Left renal cortex interstitium (tissue), 4 donors: ENCODE data around the gene RYR3. TPM values are rescaled to one million over a fixed set of nuclear protein-coding genes. Genes with fewer than 3 reads are reported as not detected.

Source experiments
- DNase-seq, 4 donors: peaks; one replicate each; pipeline ENCODE4 v3.0.0-alpha.2; 2013; ENCODE audit warnings: low read depth in 4 of 4, low spot score in 2 of 4, missing footprints in 1 of 4
- polyA plus RNA-seq, 4 donors: library from polyadenylated mRNA; unstranded; fragments of 120-200 nt; gene quantifications; one replicate each; pipeline ENCODE4 v1.2.1, GENCODE V29; 2013; ENCODE audit not compliant: insufficient read length in 4 of 4

Gene RYR3
- polyA plus RNA-seq, 4 donors, result 2.5 to 16.7 (median 10.1) TPM

DNA sequence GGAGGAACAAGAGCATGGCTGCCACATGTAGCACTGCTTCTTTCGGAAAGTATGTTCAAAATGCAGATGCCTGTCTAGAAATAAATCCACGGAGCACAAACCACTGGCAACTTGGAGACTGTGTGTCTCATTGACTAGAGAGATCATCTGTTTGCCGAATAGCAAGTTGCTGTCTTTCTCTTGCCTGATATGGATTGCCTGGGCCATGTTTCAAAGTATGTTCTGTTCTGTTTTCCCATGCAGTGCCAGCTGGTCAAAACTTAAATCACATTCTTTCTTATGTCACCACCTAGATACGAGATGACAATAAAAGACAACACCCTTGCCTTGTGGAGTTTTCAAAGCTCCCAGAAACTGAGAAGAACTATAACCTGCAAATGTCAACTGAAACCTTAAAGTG, 318.9 kb downstream of the RYR3 start:
- no peak for DNase-seq

DNA sequence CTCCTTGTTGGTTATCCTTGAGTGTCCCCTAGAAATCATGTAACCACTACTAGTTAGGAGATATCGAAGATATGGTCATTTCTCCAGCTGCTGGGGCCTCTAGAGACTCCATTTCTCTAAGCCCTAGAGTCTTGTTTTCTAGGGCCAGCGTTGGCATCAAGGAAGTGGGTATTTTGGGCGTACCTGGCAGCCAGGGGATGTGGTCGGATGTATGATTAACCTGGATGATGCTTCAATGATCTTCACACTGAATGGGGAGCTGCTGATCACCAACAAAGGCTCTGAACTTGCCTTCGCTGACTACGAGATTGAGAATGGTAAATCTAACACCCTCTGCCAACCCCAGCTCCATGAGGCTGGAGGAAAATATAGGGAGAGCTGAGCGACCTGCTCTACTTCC, 325.5 kb downstream of the RYR3 start:
- no peak for DNase-seq

DNA sequence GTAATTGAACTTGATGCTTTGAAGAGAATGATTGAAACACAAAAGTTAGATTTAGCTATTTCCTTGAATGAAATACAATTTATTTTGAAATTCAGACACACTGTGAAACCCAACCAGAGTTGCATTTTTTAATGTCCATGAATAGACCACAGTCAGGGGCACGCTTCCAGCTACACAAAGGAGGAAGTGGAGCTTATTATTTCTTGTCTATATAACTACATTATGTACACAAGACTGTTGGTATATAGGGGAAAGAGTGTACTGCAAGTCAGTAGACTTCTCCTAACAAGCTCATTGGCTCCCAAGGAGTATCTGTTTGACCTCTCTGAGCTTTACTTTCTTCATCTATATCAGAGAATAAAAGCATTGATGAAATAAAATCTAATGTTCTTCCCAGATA, 326.2 kb downstream of the RYR3 start:
- DNase-seq, result no peak

DNA sequence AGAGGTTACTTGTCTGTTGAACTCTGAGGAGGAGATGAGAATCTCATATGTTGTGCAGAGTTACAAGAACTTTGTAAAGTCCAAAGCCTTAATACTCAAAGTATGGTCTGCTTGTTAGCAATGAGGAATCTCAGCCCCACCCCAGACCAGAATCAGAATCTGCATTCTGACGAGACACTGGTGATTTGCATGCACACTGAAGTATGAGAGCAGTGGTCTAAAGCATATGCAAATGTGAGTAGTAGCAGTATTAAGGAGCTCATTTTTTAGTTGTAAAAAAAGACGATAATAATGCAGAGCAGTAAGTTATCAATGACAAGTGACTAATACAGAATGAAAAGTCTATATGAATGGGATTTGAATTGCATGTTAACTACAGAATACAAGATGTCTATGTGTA, 327.7 kb downstream of the RYR3 start:
- no peak for DNase-seq

DNA sequence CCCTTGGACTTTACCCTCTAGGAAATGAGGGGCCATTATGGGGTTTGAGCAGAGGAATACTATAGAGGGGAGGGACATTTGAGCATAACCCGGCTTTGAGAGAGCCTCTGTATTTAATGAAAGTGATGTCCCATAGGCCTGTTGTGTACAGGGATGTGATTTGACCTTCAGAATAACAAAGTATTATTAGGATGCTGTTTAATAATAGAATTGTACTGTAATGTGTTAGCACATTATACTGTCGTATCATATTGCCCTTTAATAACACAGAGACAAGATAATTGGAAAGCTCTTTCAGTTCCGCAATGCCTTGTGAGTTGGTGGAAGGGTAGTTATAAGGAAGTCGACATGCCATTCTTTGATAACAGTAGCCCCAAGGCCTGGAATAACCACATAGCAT, 328.3 kb downstream of the RYR3 start:
- DNase-seq, result no peak

DNA sequence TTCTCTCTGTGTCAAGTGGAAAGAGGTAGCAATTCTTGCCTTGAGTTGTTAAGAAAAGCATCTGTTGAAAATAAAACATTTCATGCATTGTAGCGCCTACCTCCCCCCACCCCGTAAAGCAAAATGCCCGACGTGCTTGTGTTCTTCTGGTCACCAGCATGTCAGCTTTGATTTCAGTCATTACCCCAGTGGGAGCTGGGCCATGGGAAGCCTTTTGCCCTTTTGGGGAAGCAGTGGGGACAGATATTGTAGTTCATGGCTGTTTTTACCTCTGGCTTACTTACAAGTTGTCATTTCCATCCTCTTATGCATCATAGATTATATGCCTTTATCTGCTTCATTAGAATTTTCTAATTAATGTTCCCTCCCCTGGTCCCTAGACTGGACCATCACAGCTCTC, 328.7 kb downstream of the RYR3 start:
- DNase-seq, result no peak

DNA sequence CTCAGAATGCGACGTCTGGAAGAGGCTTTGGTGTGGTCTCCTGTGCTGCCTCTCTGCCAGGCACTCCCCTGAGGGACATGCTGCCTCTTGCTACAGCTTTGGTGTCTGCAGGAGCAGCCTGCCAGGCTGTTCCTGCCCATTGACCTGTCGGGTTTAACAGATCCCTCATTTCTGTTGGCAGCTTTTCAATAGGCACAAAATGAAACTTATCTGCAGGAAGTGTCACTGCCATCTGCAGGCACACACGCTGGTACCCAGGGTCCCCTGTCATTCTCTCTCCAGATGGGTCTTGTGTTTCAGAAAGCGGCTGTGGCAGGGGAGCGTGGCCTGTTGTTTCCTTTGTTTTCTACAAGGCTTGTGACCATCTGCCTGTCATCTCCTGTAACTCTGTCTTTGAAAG, 329.2 kb downstream of the RYR3 start:
- no peak for DNase-seq

DNA sequence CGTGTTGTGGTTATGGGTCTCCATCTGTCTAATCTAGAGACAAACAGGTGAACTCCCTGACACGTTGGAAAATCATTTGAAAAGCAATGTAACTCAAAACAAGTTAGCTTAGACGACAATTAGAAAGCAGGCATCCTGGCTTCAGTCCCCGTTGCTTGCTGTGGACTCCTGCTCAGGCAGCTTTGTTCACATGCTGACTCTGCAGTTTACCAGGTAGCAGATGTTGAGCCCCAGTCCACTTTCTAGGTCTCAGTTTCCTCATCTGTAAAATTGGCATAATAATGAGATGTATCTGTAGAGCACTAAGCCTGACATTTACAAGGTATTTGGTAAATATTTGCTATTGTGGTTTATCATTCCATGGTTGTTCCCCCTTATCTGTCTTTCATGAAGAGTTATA, 330.3 kb downstream of the RYR3 start:
- no peak for DNase-seq

DNA sequence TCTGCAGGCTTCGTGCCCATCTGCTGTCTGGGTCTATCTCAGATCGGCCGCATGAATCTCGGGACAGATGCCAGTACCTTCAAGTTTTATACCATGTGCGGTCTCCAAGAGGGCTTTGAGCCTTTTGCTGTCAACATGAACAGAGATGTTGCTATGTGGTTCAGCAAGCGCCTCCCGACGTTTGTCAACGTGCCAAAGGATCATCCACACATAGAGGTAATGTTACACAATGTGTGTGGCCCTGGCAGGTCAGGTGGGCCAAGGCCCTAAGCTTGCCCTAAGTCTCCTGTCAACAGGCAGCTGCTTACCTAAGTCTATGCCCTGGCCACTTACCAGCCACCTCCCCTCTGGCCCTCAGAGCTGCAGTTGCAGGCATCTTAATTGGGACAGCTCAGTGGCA, 333.5 kb downstream of the RYR3 start:
- DNase-seq, result no peak

DNA sequence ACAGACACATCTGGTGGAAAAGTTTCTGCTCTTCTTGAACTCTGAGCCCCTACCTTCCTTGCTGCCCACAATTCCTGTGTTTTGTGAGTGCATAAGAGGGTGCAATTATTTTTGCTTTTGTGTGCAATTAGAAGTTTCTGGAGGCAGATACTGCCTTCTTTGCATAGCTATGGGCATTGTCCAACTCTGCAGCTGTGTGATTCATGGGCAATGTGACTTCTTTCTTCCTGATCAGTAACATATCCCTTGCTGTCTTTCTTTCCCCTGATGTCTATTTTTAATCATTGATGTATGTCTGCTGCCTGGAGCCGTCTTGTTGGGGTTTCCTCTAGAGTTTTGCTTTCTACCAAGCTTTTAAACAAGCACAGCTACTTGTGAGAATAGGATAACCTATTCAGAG, 336.0 kb downstream of the RYR3 start:
- DNase-seq, result no peak

DNA sequence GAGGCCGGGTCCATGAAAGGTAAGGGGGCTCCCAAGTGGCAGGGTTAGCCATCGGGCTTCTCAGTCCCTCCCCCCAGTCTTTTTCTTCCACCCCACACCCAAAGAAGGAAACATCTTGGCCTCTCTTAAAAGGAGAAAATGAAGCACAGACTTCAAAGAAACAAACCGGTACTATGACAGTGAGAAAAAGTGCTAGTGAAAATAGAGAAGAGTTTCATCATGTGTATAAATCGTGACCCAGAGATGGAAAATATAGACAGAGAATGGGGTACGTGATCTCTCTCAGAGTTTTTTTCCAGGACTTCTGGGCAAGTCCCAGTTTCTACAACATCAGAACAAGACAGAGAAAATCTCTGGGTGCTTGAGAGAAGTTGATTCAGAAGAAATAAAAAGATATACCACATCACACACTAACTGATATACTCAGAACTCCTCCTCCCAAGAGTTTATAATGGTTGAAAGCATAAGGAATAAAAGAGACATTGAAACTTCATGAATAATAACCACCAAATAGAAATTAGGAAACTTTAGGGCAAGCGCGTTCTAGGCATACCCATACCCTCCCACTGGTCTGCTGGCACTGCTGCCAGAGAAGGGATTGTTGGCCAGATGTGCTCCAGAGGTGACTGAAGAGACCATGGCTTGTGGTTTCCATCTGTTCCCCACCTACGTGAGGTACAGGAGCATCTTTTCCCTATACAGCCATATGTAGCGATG, 338.6 kb downstream of the RYR3 start:
- DNase-seq, result no peak

DNA sequence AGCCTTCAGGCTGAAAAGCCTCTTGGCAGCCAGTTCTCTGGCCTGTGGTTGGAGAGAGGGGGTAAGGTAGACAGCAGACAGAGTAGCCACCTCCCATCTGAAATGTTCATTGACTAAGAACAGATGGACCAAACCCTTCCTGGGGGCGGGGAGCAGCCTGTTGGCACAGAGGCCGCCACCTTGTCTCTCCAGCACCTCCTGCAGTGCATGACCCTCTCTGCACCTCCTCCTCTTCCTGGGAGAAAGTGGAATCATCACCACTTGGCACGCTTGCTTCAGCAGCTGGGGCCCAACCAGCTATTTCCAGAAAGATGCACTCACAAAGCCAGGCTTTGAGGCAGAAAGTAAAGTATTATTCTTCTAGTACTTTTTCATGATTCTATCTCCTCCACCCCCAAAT, 344.1 kb downstream of the RYR3 start:
- no peak for DNase-seq

DNA sequence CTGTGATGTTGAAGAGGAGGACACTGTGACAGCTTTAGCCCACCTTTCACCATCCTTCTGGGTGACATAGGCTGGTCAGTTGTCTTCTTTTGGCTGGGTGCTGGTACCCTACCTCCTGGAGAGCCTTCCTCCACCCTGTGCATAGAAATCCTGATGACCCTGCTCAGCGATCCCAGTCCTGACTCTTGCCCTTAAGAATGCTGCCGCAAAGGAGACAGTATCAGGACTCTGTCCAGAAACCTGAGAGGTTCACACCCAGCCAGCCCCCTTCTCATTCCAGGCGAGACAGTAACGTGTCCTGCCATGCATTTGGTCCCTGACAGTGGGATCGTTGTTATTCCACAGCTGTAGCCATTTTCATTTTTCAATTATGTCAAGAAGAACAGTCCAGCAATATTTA, 344.7 kb downstream of the RYR3 start:
- DNase-seq, result no peak

DNA sequence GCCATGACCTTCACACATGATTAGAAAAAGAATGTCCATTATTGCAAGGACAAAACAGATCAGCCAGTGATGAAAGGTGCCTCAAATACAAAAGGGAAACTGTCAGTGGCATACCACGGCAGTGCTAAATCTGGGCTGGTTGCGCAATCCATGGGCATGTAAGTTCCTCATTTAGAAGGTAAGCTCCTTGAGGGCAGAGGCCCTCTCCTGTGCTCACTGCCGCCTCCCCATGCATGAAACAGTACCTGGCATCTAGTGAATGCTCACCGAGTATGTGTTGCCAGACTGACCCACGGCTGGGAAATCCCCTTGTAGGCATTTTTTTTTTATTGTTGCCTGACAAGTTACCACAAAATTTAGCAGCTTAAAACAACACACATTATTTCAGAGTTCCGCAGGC, 345.4 kb downstream of the RYR3 start:
- no peak for DNase-seq

DNA sequence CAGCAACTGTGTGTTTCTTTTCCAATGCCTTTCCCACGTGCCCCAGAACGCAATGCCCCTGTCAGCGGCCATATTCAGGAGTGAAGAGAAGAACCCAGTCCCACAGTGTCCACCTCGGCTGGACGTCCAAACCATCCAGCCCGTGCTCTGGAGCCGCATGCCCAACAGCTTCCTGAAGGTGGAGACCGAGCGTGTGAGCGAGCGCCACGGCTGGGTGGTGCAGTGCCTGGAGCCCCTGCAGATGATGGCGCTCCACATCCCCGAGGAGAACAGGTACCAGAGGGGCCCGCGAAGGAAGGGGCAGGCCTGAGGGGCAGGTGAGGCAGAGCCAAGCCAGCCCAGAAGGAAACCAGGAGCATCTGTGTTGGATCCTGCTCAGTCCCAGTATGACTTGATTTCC, 349.4 kb downstream of the RYR3 start:
- no peak for DNase-seq

DNA sequence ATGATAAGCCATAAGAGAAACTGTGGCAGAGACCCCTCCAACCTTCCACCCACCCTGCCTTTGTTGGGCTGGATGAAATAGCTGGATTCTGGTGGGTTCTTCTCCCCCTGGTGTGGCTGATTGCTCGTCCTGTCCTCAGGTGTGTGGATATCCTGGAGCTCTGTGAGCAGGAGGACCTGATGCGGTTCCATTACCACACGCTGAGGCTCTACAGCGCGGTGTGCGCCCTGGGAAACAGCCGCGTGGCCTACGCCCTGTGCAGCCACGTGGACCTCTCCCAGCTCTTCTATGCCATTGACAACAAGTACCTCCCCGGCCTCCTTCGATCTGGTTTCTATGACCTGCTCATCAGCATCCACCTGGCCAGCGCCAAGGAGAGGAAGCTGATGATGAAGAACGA, 351.2 kb downstream of the RYR3 start:
- no peak for DNase-seq

DNA sequence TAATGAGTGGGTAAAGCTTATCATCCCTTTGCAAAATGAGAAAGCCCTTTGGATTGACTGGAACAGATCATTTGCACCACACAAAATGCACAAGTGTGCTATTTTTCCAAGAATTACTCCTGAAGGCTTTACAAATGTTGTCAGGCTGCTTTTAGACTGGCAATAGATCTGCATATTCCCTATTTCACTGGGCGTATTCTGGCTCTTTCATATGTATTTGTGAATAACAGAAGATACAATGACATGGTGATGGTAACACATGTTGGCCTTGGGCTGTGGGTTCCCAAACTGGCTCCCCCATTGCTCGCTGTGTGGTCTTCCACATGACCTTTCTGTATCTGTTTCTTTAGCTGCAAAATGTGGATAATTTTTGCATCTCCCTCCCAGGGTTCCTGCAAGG, 354.2 kb downstream of the RYR3 start:
- no peak for DNase-seq

DNA sequence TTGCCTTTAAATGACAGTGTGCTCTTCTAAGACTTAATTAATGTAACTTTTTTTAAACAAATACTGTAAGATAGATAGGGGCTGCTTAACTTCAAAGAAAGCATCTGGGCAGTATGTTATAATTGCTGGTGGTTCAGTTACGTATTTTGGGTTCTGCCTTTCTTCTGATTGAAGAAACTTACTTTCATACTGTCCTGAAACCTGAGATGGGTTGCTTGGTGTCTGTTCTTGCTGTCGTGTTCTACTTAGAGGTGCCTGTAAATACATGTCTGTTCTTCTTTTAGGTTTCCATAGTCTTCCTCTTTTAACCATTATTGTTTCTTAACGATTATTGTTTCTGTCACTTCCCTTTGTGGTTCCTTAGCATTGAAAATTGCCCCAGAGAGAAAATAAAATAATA, 359.8 kb downstream of the RYR3 start:
- DNase-seq, result no peak

DNA sequence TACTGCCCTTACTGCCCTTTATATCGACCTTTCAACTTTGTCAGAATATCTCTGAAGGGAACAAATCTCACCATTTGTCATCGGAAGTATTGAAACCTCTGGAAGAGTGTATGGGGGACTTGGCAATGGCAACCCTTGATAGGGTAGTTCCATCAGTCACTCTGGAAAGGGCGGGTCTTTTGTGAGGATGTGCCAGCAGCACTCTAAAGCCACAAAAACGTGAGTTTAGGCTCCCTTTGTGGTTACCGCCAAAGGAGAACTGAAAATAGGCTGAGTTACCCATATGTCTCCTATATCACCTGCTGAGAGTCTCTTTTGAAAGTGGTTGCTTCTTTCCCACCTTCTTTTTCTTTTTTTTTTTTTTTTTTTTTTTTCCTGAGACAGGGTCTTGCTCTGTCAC, 360.7 kb downstream of the RYR3 start:
- DNase-seq, result no peak

DNA sequence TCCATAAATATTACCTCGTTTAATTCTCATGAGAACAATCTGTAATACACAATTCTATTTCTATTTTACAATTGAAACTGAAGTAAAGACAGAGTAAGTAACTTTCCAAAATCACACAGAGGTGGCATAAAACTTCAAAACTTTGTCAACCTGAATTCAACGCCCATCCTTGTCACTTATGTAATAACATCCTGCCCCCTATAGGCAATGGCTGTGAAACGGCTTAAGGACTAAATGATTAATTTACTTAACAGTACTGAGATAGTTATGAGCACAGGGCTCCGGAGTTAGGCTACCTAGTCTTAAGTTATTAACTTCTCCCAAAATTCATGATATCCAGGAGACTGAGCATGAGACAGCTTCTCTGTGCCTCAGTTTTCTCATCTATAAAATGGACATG, 364.5 kb downstream of the RYR3 start:
- no peak for DNase-seq

DNA sequence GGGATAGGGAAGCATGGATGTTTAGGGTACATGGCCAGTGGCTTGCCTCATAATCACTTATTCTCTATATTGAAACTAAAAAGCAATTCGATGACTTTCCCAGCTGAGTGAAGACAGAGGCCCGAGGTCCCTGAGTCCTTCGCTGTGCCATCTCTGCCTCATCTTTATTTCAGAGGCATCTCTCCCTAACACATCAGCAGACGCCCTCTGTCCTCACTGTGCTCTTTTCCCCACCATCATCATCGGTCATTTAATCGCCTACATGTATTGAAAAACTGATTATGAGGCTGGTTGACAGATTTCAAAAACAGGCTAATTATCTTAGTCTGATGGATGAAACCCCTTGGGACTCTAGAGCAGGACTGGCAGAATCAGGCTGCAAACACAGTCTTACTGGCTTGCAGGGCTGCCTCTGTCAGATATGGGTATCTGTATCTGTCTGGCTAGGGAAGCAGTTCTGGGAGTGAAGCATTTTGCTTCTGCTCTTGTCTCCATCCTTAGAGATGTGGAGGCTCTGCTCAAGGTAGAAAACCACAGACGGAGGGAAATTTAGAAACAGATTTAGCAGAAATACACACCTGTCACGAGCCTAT, 366.6 kb downstream of the RYR3 start:
- DNase-seq, result no peak

DNA sequence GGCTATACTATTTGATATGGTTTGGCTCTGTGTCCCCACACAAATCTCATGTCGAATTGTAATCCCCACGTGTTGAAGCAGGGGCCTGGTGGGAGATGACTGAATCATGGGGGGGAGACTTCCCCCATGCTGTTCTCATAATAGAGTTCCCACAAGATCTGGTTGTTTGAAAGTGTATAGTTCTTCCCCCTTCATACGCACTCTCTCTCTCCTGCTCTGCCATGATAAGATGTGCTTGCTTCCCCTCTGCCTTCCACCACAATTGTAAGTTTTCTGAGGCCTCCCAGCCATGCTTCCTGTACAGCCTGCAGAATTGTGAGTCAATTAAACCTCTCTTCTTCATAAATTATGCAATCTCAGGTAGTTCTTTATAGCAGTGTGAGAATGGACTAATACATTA, 367.4 kb downstream of the RYR3 start:
- DNase-seq, result no peak

DNA sequence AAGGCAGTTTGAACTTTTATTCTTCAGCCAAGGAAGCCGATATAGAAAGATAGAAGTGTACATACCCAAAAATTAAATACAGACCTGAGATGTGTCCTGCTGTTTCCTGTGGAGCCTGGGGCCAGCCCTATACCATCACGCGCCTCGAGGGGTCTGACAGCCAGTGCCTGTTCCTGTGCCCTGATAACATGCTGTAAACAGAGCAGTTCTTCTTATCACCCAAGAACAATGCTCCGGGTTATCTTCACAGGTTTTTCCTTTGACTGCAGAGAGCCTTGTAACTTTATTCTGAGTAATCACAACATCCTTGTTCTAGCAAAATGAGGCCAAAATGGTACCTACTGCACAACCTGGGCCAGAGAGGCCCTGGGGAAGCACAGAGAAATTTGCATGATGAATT, 367.8 kb downstream of the RYR3 start:
- DNase-seq, result no peak
